Endothelial cell of umbilical vein (primary cell): ENCODE results near the gene EHMT1. TPM values are rescaled to one million over a fixed set of nuclear protein-coding genes. Genes with fewer than 3 reads are reported as not detected.

Experiments
- BruUV-seq: library from RNA; stranded (reverse); fragments of 400-500 nt; replicated peaks from 2 replicates; lab custom pipeline; 2021; lab: Mats Ljungman, UMichigan
- CTCF ChIA-PET: fragments of 300-600, 350-600 bp; sonication (Branson Sonifier 250); formaldehyde crosslinking; loops from one replicate; lab custom pipeline; 2021; ENCODE audit warnings: antibody characterized with exemption, inconsistent platforms; lab: Charles Lee
- POLR2A ChIA-PET: fragments of 300-600, 350-600 bp; sonication (Branson Sonifier 250); formaldehyde crosslinking; loops from one replicate; lab custom pipeline; 2021; ENCODE audit warnings: antibody characterized with exemption, inconsistent platforms; lab: Charles Lee
- DNase-seq: peaks from one replicate; pipeline ENCODE4 v3.0.0-alpha.2; 2011; ENCODE audit warnings: low read depth, low spot score
- FAIRE-seq: peaks from 2 replicates; lab custom pipeline; 2011; peaks lifted over from hg19 to GRCh38; lab: Jason Lieb, UNC
- H2AFZ ChIP-seq: 2 replicates; pipeline ENCODE4 v1.6.0; 2012; ENCODE audit warnings: low read depth, low read length, control low read depth, inconsistent platforms
- H3K27ac ChIP-seq: 2 replicates; pipeline ENCODE4 v1.5.1; 2011; ENCODE audit warnings: low read depth, mild to moderate bottlenecking, control low read depth, low read length, moderate library complexity; ENCODE audit not compliant: insufficient read depth
- H3K27me3 ChIP-seq, 2 experiments: 2 replicates each; pipeline versions ENCODE4 v1.6.0 to v1.6.1; 2011; ENCODE audit warnings: low read length in 2 of 2, mixed read lengths in 1 of 2; ENCODE audit not compliant: control insufficient read depth in 2 of 2, insufficient read depth in 2 of 2
- H3K36me3 ChIP-seq, 2 experiments: 2 replicates in 1 of 2; 3 replicates in 1 of 2; pipeline ENCODE4 v1.5.1; 2011; ENCODE audit warnings: low read length in 2 of 2, mild to moderate bottlenecking in 1 of 2, moderate library complexity in 1 of 2; ENCODE audit not compliant: control insufficient read depth in 2 of 2, insufficient read depth in 2 of 2; ENCODE audit errors: extremely low read depth in 1 of 2
- H3K4me1 ChIP-seq: 3 replicates; pipeline ENCODE4 v1.5.1; 2011; ENCODE audit warnings: mild to moderate bottlenecking, low read length; ENCODE audit not compliant: control insufficient read depth, insufficient read depth; ENCODE audit errors: extremely low read depth
- H3K4me2 ChIP-seq: 2 replicates; pipeline ENCODE4 v1.6.1; 2011; ENCODE audit warnings: low read length, control low read depth, mixed read lengths; ENCODE audit not compliant: insufficient read depth
- H3K4me3 ChIP-seq, 3 experiments: fragments of 200-600 bp in 1 of 3; sonication (generic), shearing (Covaris generic) in 1 of 3; replicated peaks in 1 of 3; 2 replicates each; pipeline ENCODE4 v1.5.1; 2011 to 2016; ENCODE audit warnings: control low read depth in 3 of 3, low read length in 3 of 3, mild to moderate bottlenecking in 2 of 3, inconsistent platforms in 1 of 3, low read depth in 1 of 3, moderate library complexity in 1 of 3; ENCODE audit not compliant: insufficient read depth in 1 of 3
- H3K79me2 ChIP-seq: 2 replicates; pipeline ENCODE4 v1.6.0; 2012; ENCODE audit warnings: low read length, inconsistent platforms; ENCODE audit not compliant: control insufficient read depth, insufficient read depth
- H3K9ac ChIP-seq: replicated peaks from 2 replicates; pipeline ENCODE3; 2011; ENCODE audit warnings: low read length, control low read depth; ENCODE audit not compliant: insufficient read depth; ENCODE audit errors: extremely low read depth
- H3K9me1 ChIP-seq: replicated peaks from 3 replicates; pipeline ENCODE4 v1.6.0; 2011; ENCODE audit warnings: mild to moderate bottlenecking, low read length; ENCODE audit not compliant: control insufficient read depth, insufficient read depth; ENCODE audit errors: extremely low read depth
- H3K9me3 ChIP-seq: replicated peaks from 2 replicates; pipeline ENCODE4 v1.5.1; 2012; ENCODE audit warnings: low read length, inconsistent platforms; ENCODE audit not compliant: control insufficient read depth, insufficient read depth
- H4K20me1 ChIP-seq: replicated peaks from 2 replicates; pipeline ENCODE3; 2011; ENCODE audit warnings: mild to moderate bottlenecking, low read length; ENCODE audit not compliant: control insufficient read depth, insufficient read depth; ENCODE audit errors: extremely low read depth
- CTCF ChIP-seq, 2 donors: IDR thresholded peaks; 1 replicate in 1 of 2; 2 replicates in 1 of 2; pipeline ENCODE4 v1.5.1; 2011; ENCODE audit warnings: low read length in 2 of 2, mild to moderate bottlenecking in 2 of 2, moderate library complexity in 2 of 2, control low read depth in 1 of 2, inconsistent platforms in 1 of 2, low read depth in 1 of 2; ENCODE audit not compliant: insufficient read depth in 1 of 2; ENCODE audit errors: extremely low read depth in 1 of 2
- EZH2 ChIP-seq: IDR thresholded peaks from 2 replicates; pipeline ENCODE4 v1.6.1; 2012; ENCODE audit warnings: borderline replicate concordance, low read depth, mild to moderate bottlenecking, moderate library complexity, low read length, inconsistent platforms; ENCODE audit not compliant: severe bottlenecking
- FOS ChIP-seq: IDR thresholded peaks from 2 replicates; pipeline ENCODE4 v1.6.1; 2011; ENCODE audit warnings: mild to moderate bottlenecking, low read length, moderate library complexity, borderline replicate concordance; ENCODE audit not compliant: insufficient read depth
- GATA2 ChIP-seq: IDR thresholded peaks from 2 replicates; pipeline ENCODE4 v1.7.0; 2011; ENCODE audit warnings: low read depth, mild to moderate bottlenecking, moderate library complexity, mixed read lengths, low read length; ENCODE audit not compliant: insufficient read length, insufficient read depth
- JUN ChIP-seq: IDR thresholded peaks from 2 replicates; pipeline ENCODE4 v1.6.1; 2011; ENCODE audit warnings: borderline replicate concordance, low read depth; ENCODE audit not compliant: insufficient read length, insufficient read depth
- MAX ChIP-seq: IDR thresholded peaks from 2 replicates; pipeline ENCODE4 v1.6.1; 2011; ENCODE audit not compliant: insufficient read depth, insufficient read length
- MYC ChIP-seq: IDR thresholded peaks from one replicate; pipeline ENCODE4 v1.6.1; 2011; ENCODE audit warnings: mild to moderate bottlenecking, low read depth, low read length
- POLR2A ChIP-seq: IDR thresholded peaks from 2 replicates; pipeline ENCODE4 v1.6.1; 2012; ENCODE audit warnings: low read depth, mild to moderate bottlenecking, control low read depth, low read length
- POLR2AphosphoS5 ChIP-seq: IDR thresholded peaks from 2 replicates; pipeline ENCODE4 v1.6.1; 2012; ENCODE audit warnings: low read depth, mild to moderate bottlenecking, control low read depth, low read length, moderate library complexity; ENCODE audit not compliant: insufficient read depth
- dilution Hi-C: fragments of 300-500 bp; cut with MboI; formaldehyde crosslinking; loops from one replicate; pipeline ENCODE4 v1.15.0; 2019; ENCODE audit warnings: low sequenced_read_pairs; ENCODE audit not compliant: extremely low pct_ligation_motif_present
- intact Hi-C: fragments of 100-400 bp; cut with micrococcal nuclease; formaldehyde crosslinking; loops from one replicate; pipeline ENCODE4 v1.10.0; 2022
- polyA plus RNA-seq, 4 experiments: library from polyadenylated mRNA; depleted of rRNA in 3 of 4; stranded (reverse) in 3 of 4; unstranded in 1 of 4; fragments of >200 nt; gene quantifications; 2 replicates each; pipeline versions ENCODE4 v1.2.1 to v1.2.3, GENCODE V29; 2011 to 2012; ENCODE audit warnings: missing spikeins in 1 of 4
- total RNA-seq: library from RNA; stranded (reverse); gene quantifications from 2 replicates; pipeline ENCODE4 v1.2.3, GENCODE V29; 2021

The EHMT1 gene
- total and polyA plus RNA-seq, 2 donors (not counting 3 experiments of a cell fraction or from before 2014, with no cell fraction given): 48.2 to 104 TPM

GRCh38 chr9:137669261-137669672 lies 50.5 kb downstream of the EHMT1 start:
- Histone ChIP-seq H2AFZ (no peak overlapping the region), H3K36me3 (peaks cover 0 to 3% of the 10 kb centered on the region in 2 experiments), H3K9me3 (no peaks in the 10 kb centered on the region), H3K9ac (no peak overlapping the region), H4K20me1 (peaks cover 4% of the 10 kb centered on the region), H3K4me2 (no peak overlapping the region), H3K4me3 (no peak overlapping the region), H3K9me1 (no peaks in the 10 kb centered on the region), H3K79me2 (peaks cover 74% of the 10 kb centered on the region), H3K4me1 (peaks cover 13% of the 10 kb centered on the region), H3K27me3 (no peaks in the 10 kb centered on the region), H3K27ac (no peak overlapping the region)
- DNase-seq (no peak), FAIRE-seq (no peak)
- TF ChIP-seq EZH2 (no peak), MYC (no peak), MAX (no peak), GATA2 (no peak), CTCF (IDR thresholded peaks at IDR 0.05; ENCODE audit: extremely low read depth in 1 of 2, insufficient read depth in 1 of 2, low read depth in 1 of 2, low read length in 2 of 2) (no peak), FOS (no peak), JUN (no peak), POLR2AphosphoS5 (no peak), POLR2A (no peak)
- no TSS peak for BruUV-seq
- ChIA-PET POLR2A (no interaction called here), CTCF (no interaction called here)
- dilution Hi-C loops: no loop called here
- intact Hi-C loops: no loop called here
